GM19239 (cell line): ENCODE results near the gene ERVFRD-1.
"Not testable (repeated sequence)": the region's sequence is repeated elsewhere in the genome, so short reads cannot be mapped to it uniquely, and the experiment has no call there.

Experiments
- DNase-seq: peaks from one replicate; pipeline ENCODE4 v3.0.0; 2011; ENCODE audit warnings: low spot score; ENCODE audit not compliant: insufficient read length
- FAIRE-seq: peaks from 2 replicates; lab custom pipeline; 2011; peaks lifted over from hg19 to GRCh38; lab: Jason Lieb, UNC

Gene ERVFRD-1

DNA sequence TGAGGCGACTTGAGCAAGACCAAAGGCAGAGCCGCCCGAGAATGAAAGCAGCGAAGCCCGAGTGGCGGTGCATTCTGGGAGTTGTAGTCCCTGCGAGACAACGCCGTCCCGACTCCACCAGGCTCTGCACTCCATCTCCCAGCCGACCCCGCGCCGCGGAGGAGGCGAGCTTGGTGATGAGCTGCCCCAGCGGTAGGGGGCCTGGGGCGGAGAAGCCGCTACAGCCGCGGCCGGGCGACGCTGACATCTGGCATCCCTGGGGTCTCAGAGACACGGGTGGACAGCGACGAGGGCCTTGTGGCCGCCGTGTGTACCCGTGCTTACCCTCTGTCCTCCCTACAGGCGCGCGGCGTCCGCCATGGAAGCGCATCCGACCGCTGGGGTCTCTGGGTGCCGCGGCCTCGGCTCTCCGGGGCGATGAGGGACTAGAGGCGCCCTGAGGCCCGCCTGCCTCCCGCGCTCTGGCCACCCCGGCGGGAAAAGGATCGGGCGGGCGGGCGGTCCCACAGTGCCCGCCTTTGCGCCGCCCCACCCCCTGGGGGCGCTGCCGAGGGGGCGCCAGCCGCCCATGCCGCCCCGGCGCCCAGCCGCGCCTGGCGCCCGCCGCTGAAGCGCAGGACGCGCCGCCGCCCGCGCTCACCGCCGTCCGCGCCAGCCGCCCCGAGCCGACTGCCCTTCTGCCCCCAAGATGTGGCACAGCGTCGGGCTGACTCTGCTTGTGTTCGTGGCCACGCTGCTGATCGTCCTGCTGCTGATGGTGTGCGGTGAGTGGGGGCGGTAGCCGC is 17.7 kb downstream of the ERVFRD-1 start, which contains the start of gene SMIM13:
Gene SMIM13 (plus strand): TSS at position 209 of the 785 bp plus-strand sequence. CDS start 480 bp downstream, at position 689.
- peak; percentile 77 for FAIRE-seq

DNA sequence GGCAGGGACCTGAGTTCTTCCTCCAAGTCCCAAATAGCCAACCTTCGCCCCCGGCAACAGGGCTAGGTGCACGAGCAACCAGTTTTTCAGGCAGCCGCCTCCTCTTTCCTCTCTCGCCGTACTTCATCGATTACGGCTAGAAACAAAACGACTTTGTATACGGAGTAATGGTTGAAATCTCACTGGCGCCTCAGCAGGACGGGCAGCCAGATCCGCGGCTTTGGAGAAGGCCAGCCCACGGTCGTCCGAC is 18.2 kb downstream of the ERVFRD-1 start:
- DNase-seq = no peak
- FAIRE-seq = no peak

More for the DNA sequence above, 17.7 kb downstream of the ERVFRD-1 start, which contains the start of gene SMIM13:
- peak; percentile 98 for DNase-seq

DNA sequence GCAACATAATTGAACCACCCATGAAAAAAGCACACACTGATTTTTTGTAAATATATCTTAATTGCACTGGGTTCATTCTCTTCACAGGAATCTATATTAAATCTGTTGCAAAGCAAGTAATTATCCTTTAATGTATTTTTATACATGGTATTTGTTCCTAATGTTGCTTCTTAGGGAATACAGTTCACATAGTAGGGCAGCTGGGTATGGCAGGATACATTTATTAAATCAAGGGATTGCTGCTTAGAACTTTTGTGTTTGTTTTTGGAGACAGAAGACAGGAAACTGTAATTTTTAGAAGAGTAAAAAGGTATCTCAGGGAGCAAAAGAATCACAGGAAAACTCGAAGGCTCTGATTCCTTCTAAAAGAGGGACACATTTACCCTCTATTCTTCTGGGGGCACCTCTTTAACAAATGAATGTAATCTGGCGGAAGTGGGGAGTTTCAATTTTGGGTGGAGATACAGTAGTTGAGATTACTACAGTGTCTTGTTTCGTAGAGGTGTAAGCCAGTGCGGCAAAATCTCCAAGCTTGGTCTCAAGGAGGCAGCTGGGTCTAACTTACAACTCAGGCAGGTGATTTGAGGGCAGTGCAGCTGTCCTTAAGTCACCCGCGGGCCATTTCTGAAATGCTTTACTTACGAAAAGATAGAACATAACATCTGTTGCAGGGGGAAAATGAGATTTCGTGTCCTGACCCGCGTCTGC is 18.7 kb downstream of the ERVFRD-1 start:
- DNase-seq (peak; percentile 82), FAIRE-seq (peak; percentile 49)

DNA sequence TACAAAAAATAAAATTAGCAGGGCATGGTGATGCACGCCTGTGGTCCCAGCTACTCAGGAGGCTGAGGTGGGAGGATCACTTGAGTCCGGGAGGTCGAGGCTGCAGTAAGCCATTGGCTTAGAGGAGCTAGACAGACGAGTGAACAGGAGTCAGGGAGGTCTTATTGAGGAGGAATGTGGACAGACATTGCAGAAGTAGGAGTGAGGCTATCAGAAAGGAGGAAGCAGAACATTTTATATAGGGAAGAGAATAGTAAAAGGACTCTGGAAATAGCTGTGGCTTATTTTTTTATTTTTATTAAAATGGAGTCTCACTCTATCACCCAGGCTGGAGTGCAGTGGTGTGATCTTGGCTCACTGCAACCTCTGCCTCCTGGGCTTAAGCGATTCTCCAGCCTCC is 20.4 kb downstream of the ERVFRD-1 start:
- DNase-seq, FAIRE-seq: not testable (repeated sequence)

DNA sequence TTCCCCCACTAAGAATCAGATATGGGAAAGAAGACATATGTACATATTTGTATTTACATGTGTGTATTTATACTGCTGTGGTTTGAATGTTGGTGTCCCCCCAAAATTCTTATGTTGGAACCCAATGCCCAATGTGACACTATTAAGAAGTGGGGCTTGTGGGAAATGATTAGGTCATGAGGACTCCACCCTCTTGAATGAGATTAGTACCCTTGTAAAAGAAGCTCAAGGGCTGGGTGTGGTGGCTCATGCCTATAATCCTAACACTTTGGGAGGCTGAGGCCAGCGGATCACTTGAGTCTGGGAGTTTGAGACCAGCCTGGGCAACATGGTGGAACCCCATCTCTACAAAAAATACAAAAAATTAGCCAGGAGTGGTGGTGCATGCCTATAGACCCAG is 21.8 kb downstream of the ERVFRD-1 start:
- DNase-seq = no peak
- no peak for FAIRE-seq

DNA sequence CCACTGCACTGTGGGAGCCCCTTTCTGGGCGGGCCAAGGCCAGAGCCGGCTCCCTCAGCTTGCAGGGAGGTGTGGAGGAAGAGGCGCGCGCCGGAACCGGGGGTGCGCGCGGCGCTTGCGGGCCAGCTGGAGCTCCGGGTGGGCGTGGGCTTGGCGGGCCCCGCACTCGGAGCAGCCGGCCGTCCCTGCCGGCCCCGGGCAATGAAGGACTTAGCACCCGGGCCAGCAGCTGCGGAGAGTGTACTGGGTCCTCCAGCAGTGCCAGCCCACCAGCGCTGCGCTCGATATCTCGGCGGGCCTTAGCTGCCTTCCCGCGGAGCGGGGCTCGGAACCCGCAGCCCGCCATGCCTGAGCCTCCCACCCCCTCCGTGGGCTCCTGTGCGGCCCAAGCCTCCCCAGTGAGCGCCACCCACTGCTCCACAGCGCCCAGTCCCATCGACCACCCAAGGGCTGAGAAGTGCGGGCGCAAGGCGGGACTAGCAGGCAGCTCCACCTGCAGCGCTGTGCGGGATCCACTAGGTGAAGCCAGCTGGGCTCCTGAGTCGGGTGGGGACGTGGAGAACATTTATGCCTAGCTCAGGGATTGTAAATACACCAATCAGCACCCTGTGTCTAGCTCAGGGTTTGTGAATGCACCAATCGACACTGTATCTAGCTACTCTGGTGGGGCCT is 24.2 kb downstream of the ERVFRD-1 start:
- not testable (repeated sequence) for DNase-seq, FAIRE-seq

DNA sequence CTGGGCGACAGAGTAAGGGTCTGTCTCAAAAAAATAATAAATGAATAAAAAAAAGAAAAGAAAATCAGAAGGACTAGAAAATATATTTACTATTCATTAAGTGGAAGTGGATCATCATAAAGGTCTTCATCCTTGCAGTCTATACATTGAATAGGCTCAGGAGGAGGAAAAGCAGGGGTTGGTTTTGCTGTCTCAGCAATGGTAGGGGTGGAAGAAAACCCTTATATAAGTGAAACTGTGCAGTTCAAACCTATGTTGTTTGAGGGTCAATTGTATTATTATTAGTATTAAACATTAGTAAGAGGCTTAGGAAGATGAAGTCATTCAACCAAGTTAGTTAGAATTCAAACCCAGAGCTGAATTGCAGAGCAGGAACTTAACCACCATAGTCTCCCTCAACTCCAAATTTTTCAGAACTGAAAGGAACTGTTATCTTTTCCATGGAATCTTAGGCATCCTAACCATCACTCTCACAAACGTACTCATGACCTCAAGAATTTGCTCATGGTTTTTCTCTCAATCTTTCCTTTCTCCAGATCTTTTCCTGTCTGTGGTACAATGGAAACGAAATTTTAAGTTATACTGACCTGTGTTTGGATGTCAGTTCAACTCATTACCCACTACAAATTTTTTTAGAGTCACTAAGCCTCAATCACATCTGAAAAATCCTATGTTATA is 25.6 kb downstream of the ERVFRD-1 start:
- FAIRE-seq (no peak), DNase-seq (no peak)

DNA sequence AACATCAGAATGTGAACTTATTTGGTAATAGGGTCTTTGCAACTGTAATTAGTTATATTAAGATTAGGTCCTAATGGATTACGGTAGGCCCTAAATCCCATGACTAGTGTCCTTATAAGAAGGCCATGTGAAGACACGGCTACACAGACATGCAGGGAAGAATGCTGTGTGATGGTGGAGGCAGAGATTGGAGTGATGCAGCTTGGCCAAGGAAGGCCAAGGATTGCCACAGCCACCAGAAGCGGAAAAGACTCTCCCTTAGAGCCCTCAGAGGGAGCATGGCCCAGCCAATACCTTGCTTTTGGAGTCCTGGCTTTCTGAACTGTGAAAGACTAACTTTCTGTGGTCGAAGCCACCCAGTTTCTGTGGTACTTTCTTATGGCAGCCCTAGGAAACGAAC is 27.6 kb downstream of the ERVFRD-1 start:
- no peak for DNase-seq
- FAIRE-seq = no peak

DNA sequence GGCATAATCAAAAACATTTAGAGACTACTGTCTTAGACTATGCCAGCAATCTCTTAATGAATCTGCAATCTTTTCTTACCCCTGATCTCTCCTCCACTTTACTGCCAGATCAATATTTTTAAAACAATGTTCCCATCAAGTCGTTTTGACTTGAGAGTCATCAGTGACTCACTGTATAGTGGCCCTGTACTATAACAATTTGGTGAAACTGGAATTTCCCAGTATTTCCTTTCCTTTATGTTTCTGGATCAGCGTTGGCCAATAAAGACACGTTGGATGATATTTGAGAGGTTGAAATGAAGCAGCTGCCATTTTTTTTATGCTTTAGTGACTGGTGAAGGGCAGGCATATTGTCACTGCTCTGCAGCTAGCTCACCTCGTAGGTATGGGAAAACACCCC is 28.0 kb downstream of the ERVFRD-1 start:
- FAIRE-seq = no peak
- no peak for DNase-seq

DNA sequence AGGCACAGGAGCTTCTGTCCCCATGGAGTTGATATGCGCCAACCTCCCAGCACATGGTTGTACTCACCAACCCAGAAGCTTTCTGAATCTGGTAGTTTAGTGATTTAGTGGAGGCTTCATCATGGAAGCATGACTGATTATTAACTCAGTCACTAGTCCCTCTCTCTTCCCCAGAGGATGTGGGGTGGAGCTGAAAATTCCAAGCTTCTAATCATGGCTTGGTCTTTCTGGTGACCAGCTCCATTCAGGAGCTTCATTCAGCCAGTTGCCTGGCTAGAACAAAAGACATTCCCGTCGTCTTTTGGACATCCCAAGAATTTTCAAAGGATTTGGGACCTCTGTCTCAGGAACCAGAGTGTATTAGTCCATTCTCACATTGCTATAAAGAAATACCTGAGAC is 31.2 kb downstream of the ERVFRD-1 start:
- no peak for DNase-seq
- no peak for FAIRE-seq

DNA sequence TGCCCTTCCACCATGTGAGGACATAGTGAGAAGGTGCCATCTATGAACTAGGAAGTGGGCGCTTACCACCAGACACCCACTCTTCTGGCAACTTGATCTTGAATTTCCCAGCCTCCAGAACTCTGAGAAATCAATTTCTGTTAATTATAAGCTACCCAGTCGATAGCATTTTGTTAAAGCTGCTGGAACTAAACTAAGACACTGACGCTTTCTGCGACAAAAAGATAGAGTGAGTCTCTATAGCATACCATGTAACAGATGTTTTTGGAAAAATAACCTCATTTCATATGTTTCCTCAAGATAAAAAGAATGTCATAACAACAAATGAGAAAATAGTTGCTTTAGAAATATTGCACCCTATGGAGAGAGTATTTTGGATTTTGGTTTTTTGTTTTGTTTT is 33.3 kb downstream of the ERVFRD-1 start:
- no peak for FAIRE-seq
- no peak for DNase-seq

DNA sequence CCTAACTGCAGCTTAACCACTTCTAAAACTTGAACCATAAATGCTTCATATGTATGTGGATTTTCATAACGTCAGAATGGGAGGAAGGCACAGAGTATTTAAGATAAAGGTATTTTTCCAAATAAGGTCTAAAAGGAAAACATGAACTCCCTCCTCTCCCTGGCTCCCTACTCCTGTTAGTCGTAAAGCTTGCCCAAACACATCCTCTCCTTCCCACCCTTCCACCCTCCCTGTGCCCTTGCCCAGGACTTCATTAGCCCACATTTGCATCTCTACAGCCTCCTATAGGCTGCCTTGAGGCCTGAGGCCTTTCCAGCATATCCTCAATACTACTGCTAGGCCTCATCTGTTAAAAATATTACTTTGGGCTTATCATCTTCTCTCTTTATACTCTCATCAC is 35.0 kb downstream of the ERVFRD-1 start:
- no peak for FAIRE-seq
- no peak for DNase-seq

DNA sequence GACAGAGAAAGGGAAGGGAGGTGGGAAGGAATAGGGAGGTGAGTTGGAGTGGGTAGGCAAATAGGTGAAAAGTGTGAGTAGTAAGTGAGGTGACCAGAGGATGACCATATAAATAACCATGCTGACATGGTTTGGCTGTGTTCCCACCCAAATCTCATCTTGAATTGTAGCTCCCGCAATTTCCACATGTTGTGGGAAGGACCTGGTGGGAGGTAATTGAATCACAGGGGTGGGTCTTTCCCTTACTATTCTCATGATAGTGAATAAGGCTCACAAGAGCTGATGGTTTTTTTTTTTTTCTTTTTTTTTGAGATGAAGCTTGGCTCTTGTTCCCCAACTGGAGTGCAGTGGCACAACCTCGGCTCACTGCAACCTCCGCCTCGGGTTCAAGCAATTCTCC is 39.4 kb downstream of the ERVFRD-1 start:
- FAIRE-seq (no peak), DNase-seq (no peak)

DNA sequence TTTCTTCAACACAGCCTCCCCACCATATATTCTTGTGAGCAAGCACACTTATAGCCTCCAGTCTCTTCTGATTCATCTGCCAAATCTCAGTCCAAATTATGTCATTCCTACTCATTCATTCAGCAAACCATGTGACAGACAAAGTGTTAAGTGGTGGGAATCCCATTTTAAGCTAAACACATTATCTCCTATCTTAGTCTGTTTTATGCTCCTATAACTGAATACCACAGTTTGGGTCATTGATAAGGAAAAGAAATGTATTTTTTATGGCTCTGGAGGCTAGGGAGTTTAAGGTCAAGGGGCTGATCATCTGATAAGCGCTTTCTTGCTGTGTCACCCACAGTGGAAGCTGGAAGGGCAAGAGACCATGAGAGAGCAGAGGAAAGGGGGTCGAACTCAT is 41.8 kb downstream of the ERVFRD-1 start:
- DNase-seq (no peak), FAIRE-seq (no peak)

DNA sequence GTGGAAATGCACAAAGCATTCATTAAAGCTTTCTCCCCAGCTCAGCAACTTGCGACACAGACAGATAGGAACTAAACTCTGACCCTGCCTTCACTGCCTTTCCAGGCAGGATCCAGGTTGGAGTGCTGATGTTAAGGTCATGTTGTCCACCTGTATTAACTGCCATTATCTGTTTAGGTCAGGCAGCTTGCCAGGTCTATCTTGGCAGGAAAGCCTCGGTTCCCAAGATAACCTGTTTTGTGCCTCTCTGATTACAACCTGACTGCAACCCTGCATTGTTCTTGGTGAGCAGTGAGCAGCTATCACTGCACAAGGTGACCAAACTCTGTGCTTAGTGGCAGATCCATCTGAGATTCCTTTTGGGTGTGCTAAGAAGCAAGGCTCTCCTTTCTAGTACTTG is 44.2 kb downstream of the ERVFRD-1 start:
- DNase-seq = no peak
- FAIRE-seq = no peak

DNA sequence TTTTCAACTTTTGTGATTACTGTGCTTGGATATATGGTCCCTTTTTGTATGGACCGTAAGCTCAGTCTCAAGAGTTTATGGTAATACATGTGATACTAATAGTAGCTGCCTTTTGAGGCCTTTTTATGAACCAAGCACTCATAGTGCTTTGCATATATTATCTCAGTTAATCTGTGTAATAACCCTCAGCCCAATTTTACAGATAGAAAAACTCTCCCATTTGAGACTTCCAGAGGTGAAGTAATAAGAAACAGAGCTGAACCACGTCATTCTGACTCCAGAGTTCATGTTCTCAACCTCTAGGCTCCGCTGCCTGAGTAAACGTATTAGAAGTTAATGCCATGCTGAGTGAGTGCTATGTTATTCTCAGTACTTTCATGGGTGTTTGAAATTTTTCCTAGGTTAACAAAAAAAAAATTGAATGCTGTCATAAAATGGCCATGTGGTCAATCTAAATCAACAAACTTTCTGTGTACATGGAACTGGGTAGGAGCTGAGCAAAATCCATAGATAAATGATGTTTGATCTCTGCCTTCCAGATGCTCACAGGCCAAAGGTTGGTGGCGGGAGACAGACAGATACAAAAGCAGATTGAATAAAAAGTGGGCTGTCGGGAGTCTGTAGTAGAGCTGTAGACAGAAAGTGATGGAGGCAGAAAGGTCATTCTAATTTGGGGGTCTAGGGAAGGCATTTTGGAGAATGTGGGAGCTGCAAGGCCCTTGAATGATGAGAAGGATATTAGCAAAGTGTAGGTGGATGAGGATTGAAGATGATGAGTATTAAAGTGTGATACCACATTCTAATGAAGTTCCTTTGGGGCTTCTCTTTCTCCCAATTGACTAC is 44.8 kb downstream of the ERVFRD-1 start:
- no peak for FAIRE-seq
- no peak for DNase-seq

DNA sequence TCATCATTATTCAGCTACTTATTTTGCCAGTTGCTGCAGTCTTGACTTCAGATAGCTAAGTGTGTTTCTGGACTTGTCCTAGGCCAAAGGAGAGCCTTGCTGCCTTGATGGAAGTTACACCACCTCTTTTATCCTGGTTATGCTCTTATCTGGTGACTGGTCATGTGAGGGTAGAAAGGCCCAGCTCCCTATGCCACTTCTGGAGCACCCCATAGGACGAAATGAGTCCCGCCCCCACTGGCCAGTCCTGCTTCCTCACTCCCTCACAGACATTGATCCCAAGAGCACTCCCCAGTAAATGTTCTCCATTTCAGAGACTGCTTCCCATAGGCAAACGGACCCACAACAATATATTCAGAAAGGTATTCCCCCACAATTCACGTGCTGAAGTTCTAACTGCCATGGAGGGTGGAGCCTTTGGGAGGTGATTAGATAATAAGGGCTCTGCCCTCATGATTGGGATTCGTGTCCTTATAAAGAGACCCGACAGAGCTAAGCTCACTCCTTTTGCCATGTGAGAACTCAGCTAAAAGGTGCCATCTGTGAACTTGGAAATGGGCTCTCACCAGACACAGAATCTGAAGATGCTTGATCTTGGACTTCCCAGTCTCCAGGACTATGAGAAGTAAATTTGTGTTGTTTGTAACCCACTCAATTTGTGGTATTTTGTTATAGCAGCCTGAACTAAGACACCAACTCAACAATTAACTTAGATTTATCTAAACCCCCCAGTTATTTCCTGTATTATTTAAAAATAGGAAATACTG is 45.9 kb downstream of the ERVFRD-1 start:
- DNase-seq (no peak), FAIRE-seq (no peak)

DNA sequence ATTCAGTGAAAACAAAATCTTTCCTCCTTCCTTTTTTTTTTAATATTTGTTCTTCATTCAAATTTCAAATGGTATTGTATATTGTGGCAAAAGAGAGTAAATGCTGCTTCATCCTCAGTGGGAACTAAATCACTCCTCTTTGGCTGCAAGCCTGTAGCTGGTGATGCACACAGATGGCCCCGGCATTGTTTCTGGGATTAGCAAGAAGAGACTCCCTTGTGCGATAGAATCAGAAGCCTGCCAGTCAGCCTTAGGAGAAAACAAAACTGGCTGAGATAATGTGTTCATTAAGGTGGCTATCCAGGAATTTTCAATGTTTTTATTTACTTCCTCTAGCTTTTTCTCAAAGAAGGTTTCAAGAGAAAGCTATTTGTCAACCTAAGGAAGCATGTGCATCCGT is 46.7 kb downstream of the ERVFRD-1 start:
- DNase-seq = no peak

DNA sequence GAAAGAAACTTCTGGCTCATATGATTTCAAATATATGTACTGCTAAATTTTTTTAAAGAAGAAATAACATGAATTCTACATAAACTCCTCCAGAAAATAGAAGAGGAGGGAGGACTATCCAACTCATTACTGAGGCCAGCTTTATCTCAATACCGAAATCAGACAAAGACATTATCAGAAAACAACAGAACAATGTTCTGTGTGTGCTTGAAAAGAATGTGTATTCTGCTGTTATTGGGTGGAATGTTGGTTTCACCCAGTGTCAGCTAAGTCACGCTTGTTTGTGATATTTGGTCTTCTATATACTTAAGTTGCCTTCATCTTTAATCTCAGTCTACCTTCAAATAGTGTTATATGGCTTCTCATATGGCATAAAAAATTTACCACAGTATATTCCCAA is 48.8 kb downstream of the ERVFRD-1 start:
- DNase-seq (no peak), FAIRE-seq (no peak)

More for the DNA sequence above, 46.7 kb downstream of the ERVFRD-1 start:
- no peak for FAIRE-seq
